Measurements from ENCODE around the gene COL1A1. TPM values are rescaled to one million over a fixed set of nuclear protein-coding genes. Genes with fewer than 3 reads are reported as not detected.

The COL1A1 gene
- total RNA-seq, 1 experiment from 2014 or later, result 104 TPM

DNA sequence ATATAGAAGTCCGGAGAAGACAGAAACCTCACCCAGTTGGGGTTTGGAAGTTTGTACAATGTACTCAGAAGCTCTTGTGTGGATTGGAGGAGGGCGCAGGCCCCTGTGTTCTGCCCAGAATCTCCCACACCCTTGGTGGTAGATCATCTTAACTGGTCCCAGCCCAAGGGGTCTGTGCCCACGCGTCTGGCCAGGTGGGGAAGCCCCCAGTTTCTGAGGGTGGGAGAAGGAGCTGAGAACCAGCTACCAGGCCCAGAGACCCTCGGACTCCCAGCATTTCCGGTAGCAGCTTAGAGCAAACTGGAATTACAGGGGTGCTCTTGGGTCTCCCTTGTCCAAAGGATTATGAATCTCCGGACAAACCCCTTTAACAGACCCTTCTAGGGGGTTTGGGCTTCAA is 48.7 kb downstream of the COL1A1 start:
- no peaks in the 10 kb centered on the region for H3K79me1 ChIP-seq (ENCODE audit: insufficient read depth, low read depth, low read length, poor library complexity, severe bottlenecking)
- H2BK120ac ChIP-seq (ENCODE audit: low read depth, low read length, poor library complexity, severe bottlenecking), result no peak overlapping the region
- no peak overlapping the region for H3K27ac ChIP-seq (ENCODE audit: insufficient read length, low read depth, low read length)
- H3K4ac ChIP-seq (ENCODE audit: low read depth, low read length), result no peak overlapping the region
- no peak overlapping the region for H2BK12ac ChIP-seq (ENCODE audit: insufficient read length, low read depth, low read length)
- no peaks in the 10 kb centered on the region for H3K9me3 ChIP-seq (ENCODE audit: control insufficient read depth, low read depth, low read length)
- H3K9me3 Mint-ChIP-seq, result no peaks in the 10 kb centered on the region
- peaks cover 21 to 33% of the 10 kb centered on the region in 2 experiments for H3K4me1 Mint-ChIP-seq
- whole genome bisulfite sequencing (ENCODE audit: extremely low coverage, insufficient read length, low lambda C conversion rate), result no CpG with 5 or more reads among the region's 7 CpGs
- peaks cover 11% of the 10 kb centered on the region for H3K27me3 Mint-ChIP-seq (ENCODE audit: low read depth)
- no peak overlapping the region for H3K4me2 ChIP-seq (ENCODE audit: insufficient read depth, insufficient read length, low read length)
- H3T11ph ChIP-seq (ENCODE audit: low read length), result no peak overlapping the region
- H3K9ac ChIP-seq (ENCODE audit: extremely low read depth, insufficient read length, low read length), result no peak overlapping the region
- no peak overlapping the region for H2BK20ac ChIP-seq (ENCODE audit: low read depth, low read length, poor library complexity, severe bottlenecking)
- no peak overlapping the region for H4K5ac ChIP-seq (ENCODE audit: insufficient read length, low read depth, low read length)
- H3K36me3 Mint-ChIP-seq (ENCODE audit: insufficient read depth in 1 of 3, low read depth in 3 of 3), result no peaks in the 10 kb centered on the region
- H2AFZ ChIP-seq (ENCODE audit: low read length), result no peak overlapping the region
- H2BK15ac ChIP-seq (ENCODE audit: low read depth, low read length), result no peak overlapping the region
- H4K8ac ChIP-seq (replicated peaks; ENCODE audit: insufficient read length, low read depth, low read length), result no peak overlapping the region
- H3K4me1 ChIP-seq (ENCODE audit: insufficient read depth, low read length), result peaks cover 4% of the 10 kb centered on the region; the same call in 1 of the 2 replicates
- no peaks in the 10 kb centered on the region for H3K79me2 ChIP-seq (ENCODE audit: insufficient read depth, low read length)
- H3K23me2 ChIP-seq (ENCODE audit: insufficient read length, low read depth, low read length, poor library complexity, severe bottlenecking), result peaks cover 25% of the 10 kb centered on the region
- H3K23ac ChIP-seq (ENCODE audit: insufficient read length, low read depth, low read length), result no peak overlapping the region
- H4K20me1 ChIP-seq (ENCODE audit: control insufficient read depth, insufficient read depth, insufficient read length), result peaks cover 3% of the 10 kb centered on the region
- H2AK5ac ChIP-seq (ENCODE audit: insufficient read length, low read length), result no peak overlapping the region
- H2BK5ac ChIP-seq (ENCODE audit: insufficient read length, low read length), result no peak overlapping the region
- no peaks in the 10 kb centered on the region; the same call in 1 of the 2 replicates for H3K27me3 ChIP-seq (ENCODE audit: insufficient read depth, low read length)
- H3K14ac ChIP-seq (ENCODE audit: insufficient read depth, low read length), result peak overlapping the region; percentile 13; the same call in 1 of the 2 replicates
- H4K91ac ChIP-seq (ENCODE audit: insufficient read length, low read depth, low read length), result no peak overlapping the region
- H3K18ac ChIP-seq (ENCODE audit: insufficient read length, low read depth, low read length), result no peak overlapping the region
- no peak overlapping the region for H3K56ac ChIP-seq (ENCODE audit: insufficient read length, low read depth, low read length)
- DNase-seq, result no peak
- peak overlapping the region in 1 of 3 experiments; percentile 84; a peak in 1 of 7 replicates for H3K27ac Mint-ChIP-seq
- TF ChIP-seq, protein P1, sequence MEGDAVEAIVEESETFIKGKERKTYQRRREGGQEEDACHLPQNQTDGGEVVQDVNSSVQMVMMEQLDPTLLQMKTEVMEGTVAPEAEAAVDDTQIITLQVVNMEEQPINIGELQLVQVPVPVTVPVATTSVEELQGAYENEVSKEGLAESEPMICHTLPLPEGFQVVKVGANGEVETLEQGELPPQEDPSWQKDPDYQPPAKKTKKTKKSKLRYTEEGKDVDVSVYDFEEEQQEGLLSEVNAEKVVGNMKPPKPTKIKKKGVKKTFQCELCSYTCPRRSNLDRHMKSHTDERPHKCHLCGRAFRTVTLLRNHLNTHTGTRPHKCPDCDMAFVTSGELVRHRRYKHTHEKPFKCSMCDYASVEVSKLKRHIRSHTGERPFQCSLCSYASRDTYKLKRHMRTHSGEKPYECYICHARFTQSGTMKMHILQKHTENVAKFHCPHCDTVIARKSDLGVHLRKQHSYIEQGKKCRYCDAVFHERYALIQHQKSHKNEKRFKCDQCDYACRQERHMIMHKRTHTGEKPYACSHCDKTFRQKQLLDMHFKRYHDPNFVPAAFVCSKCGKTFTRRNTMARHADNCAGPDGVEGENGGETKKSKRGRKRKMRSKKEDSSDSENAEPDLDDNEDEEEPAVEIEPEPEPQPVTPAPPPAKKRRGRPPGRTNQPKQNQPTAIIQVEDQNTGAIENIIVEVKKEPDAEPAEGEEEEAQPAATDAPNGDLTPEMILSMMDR (conservative IDR thresholded peaks at IDR 0.05), result no peak
- H3K4me3 Mint-ChIP-seq, result peak overlapping the region in 1 of 2 experiments; percentile 85; a peak in 1 of 5 replicates

Measured in H9 (cell line).